ENCODE data around the gene GOLGA6L1. TPM values are rescaled to one million over a fixed set of nuclear protein-coding genes. Genes with fewer than 3 reads are reported as not detected.

GOLGA6L1 gene
- total RNA-seq, 6 experiments from 2014 or later: not detected

GRCh38 chr15:23079766-23080165 is 56.9 kb downstream of the GOLGA6L1 start:
- no peak for ATAC-seq

More at GRCh38 chr15:23079766-23080165, 56.9 kb downstream of the GOLGA6L1 start:
- no peak for DNase-seq
- no peak for TF ChIP-seq POLR2A (IDR thresholded peaks at IDR 0.05)
- TF ChIP-seq CTCF (IDR thresholded peaks at IDR 0.05): no peak
- Histone ChIP-seq H3K27ac (no peak overlapping the region), H3K4me3 (no peak overlapping the region), H3K4me1 (no peaks in the 10 kb centered on the region), H3K9me3 (no peaks in the 10 kb centered on the region), H3K36me3 (no peaks in the 10 kb centered on the region), H3K27me3 (no peaks in the 10 kb centered on the region)
- intact Hi-C loops (cut with DNase I): no loop called here
- WGBS (ENCODE audit: insufficient coverage, low coverage, low lambda C conversion rate, missing lambda C conversion rate): 44% methylated on average over 4 of the region's 7 CpGs

Small RNA genes lying within 50 kb of the gene (small RNA-seq; reads per million reads assigned to genes)
- gene RN7SL106P: 0 reads per million in 2 experiments

Other genes starting within 250 kb of the GOLGA6L1 start
- 10 to 100 TPM; 44.3 to 73.2 (median 50.7) TPM for gene CYFIP1, start 156.5 kb downstream of the GOLGA6L1 start, total RNA-seq
- 10 to 100 TPM in 3 of 6 experiments, 1 to 10 TPM in 3; 7.1 to 15.6 (median 11.0) TPM for gene TUBGCP5, start 97.3 kb downstream of the GOLGA6L1 start, total RNA-seq
- not detected for gene GOLGA6L26, start 197.4 kb upstream of the GOLGA6L1 start, total RNA-seq
- under 1 TPM in 5 of 6 experiments, not detected in 1; 0.18 to 0.37 (median 0.22) TPM for gene GOLGA8S, start 217.9 kb upstream of the GOLGA6L1 start, total RNA-seq

Data from right lobe of liver (tissue), 6 donors.